Activated CD4-positive, alpha-beta T cell treated with anti-CD3 and anti-CD28 coated beads for 48 hours (primary cell): ENCODE data around the gene LRP8.

ENCODE experiments used
- DNase-seq: peaks from one replicate; pipeline ENCODE4 v3.0.0-alpha.2; 2020

Gene LRP8

DNA sequence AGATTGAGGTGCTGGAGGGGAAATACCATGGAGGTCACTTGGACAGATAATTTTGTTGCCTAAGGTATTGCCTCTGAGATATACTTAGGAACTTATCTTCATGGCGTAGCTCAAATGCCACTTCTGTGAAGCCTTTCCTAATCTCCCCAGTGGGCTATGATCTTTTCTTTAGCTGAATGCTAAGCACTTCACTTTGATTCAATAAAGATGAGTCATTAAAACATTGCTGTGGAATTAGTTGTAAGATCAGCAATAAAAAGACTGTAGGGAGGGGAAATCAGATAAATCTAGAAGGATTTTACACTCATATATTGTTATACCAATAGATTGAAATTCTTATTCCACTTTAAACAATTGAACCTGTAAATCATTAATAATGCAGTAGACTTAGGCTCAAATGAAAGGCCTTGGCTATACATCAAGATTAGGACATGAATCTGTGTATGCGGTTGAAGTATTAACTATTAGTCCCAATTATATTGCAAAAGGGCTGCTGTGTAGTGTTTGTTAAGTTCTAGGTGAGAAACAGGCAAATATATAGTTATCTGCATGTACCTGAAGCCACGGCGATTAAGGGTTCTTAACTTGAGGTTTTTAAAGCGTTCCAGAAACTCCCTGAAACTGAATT, 70.3 kb downstream of the LRP8 start:
- DNase-seq: no peak

DNA sequence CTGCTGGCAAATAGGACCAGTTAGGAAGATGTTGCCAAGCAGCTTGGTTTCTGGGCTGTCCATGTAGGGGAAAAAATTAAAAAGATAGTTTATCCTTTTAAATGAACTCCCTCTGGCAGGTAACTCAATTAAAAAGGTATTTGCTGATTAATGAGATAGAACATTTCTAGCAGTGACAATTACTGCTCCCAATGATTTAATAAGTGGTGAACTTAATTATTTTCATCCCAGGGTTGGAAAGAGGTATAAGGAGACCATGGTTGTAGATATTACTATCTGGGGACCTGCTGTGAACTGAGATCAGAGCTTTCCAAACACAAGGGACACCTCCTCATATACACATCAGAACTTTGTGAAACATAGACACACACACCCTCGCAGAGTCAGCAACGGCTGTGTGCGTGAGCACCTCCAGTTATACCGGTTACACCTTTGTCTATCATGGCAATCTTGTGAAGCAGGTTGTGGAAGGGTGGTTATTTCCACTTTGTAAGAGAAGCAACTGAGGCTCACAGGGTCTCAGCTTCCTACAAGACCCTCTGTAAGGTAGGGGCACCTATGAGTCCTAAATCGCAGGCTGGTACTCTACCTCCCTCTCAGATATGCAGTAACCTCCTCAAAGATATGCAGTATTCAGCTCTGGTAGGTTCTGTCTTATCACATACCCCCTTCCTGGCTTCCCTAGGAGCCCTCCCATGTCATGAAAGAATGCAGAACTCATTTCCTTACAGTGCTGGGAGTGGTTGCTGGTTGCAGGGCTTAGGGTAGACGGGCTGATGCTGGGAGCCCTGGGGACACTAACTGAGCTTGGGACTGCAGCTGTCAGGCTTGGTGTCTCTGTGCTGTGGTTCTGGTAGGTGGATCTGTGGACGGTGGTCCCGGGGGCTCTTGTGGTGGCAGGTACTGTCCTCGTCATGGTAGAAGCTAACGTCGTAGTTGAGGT, 71.1 kb downstream of the LRP8 start:
- no peak for DNase-seq

DNA sequence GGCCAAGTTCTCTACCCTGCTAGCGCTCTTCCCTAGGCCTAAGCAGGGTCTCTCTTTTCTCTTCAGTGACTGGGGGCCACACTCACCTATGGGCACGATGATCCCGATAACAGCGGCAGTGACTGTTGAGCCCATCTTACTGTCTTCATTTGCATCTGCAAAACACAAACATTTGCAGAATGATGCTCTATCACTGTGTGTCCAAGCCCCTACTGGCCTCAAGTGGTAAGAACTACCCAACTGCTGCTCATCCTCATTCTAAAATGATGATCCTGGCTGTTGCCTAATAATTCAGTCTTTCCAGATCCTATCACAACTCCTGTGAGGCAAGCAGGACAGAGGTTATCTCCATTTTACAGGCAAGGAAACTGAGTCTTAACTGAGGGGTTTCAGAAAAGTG, 72.8 kb downstream of the LRP8 start:
- DNase-seq: no peak

DNA sequence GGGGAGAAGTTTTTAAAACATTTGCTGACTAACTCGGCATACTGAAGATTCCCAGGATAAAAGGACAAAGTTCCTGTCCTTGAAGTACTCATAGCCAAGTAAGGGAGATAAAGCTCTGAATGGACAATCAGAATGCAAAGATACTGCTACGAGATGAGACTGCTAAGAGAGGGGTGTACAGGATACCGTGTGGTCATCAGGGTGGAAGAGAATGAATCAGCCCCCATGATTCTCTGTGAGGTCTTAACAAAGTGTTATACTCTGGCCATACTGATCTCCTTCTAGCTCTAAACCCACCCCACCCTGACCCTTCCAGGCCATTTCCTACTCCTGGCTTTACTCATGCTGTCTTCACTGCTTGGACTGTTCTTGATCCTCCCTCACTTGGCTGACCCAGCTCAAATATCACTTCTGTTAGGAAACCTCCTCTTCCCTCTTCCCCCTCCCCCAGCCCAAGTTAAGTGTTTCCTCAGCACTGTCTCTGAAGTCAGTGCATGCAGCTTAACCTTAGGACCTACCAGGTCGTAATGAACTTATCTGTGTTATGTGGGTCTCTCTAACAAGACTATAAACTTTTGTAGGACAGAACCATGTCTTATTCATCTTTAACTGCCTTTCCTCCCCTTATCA, 73.7 kb downstream of the LRP8 start:
- DNase-seq: no peak

DNA sequence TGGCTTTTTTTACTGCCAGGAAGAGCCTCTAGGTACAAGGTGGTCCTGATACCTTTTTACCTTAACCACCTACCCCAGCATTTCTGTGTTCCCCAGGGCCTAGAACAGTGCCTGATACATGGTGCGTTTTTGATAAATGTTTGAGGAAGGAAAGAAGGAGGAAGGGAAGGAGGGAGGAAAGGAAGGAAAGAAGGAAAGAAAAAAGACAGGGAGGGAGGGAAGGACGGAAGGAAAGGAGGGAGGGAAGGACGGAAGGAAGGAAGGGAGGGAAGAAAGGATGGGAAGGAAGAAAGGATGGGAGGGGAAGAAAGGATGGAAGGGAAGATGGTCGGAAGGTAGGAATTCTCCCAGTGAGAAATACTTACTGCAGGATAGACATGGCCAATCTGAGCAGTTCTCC, 77.5 kb downstream of the LRP8 start:
- no peak for DNase-seq

DNA sequence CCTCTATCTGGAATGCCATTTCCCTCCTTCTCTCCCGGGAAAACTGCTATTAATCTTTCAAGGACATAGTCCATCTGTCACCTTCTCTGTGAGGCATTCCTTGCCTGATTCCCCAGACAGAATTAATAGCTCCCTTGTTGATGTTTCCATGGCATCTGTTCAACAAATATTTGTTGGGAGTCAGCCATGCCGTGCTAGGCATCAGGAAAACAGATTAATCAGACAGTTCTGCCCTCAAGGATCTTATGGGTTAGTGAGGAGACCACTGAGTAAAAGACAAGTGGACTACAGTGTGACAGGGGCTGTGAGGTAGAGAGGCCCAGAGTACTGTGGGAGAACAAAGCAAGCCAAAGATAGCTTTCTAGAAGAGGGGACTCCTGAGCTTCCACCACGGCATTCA, 78.2 kb downstream of the LRP8 start:
- no peak for DNase-seq

DNA sequence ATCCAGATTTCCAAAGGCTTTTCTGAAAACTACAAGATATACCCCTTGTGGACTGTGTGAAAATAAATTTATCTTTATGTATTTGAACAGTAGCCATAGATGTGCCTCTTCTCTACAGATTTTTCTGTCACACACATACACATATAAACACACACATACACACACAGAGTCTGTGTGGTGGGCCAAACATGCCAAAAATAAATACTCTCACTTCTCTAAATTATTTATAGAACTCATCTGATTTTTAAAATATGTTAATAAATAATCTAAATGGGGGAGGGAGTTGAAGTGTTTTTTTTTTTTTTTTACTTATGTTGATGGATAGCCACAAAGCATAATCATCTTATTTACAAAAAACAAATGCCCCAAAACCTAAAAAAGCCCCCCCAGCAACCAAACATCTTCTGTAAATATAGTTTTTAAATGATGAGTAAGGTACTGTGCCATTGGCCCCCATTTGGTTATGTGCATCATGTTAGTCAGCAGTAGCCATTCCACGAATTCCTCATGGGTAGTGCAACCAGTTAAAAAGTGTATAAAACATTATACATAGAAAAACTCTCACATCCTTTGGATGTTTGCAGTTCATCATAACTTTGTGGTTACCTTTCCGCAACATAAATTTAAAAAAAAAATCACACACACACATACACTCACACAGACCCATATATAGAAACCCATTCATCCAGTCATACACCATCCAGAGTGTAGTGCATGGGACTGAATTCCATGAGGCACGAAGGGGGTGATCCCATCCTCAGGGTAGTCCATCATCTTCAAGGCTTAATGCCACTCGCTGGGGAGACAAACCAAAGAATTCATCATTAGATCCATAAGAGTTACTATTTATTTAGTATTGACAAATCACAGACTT, 81.4 kb downstream of the LRP8 start:
- no peak for DNase-seq

DNA sequence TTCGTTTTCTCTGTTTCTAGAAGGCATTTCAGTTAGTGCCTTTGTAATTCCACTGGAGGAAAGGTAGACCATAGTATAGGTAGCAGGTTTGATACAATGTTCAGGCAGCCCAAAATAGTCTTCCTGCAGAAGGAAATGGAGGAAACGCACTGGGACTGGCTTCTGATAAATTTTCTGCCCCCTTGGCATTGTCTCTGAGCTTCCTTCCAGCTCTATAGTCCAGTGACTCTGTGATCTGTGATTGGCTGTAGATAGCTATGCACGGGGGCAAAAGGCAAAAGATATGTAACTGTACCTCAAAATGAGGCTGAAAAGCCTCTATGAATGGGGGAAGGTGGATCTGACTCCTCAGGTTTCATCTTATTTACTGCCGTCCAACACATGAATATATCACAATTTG, 83.7 kb downstream of the LRP8 start:
- no peak for DNase-seq

DNA sequence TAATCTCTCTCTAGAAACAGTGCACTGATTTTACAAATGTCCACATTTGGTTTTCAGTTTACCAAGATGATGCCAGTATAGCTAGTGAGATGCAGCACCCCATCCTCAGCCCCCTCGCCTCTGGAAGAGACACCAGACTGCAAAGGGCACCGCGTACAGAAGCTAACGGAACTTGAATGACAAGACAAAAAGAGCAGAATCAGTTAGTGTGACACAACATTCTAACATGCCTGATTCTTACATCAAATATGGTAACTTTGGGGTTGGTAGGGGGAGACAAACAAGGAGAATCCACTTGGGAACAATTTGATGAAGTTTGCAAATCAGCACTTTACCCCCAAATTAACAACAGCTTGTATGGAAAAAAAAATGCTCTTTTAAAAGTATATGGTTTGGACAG, 85.5 kb downstream of the LRP8 start:
- no peak for DNase-seq

DNA sequence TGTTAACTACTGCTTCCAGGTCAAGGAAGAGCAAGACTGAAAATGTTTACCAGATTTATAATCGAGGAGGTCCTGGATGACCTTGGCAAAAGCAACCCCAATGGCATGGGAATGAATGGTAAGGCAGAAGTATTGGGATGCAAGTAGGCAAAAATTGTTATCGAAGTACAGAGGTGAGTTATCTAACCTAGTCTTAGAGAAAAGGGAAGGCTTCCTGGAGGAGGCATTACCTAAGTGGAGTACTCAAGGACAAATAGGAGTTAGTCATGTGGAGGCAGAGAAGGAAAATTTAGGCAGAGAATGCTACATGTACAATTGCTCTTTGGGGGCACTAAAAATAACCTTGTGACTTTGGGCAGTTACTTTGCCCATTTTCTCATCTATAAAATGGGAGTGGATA, 86.0 kb downstream of the LRP8 start:
- DNase-seq: no peak

DNA sequence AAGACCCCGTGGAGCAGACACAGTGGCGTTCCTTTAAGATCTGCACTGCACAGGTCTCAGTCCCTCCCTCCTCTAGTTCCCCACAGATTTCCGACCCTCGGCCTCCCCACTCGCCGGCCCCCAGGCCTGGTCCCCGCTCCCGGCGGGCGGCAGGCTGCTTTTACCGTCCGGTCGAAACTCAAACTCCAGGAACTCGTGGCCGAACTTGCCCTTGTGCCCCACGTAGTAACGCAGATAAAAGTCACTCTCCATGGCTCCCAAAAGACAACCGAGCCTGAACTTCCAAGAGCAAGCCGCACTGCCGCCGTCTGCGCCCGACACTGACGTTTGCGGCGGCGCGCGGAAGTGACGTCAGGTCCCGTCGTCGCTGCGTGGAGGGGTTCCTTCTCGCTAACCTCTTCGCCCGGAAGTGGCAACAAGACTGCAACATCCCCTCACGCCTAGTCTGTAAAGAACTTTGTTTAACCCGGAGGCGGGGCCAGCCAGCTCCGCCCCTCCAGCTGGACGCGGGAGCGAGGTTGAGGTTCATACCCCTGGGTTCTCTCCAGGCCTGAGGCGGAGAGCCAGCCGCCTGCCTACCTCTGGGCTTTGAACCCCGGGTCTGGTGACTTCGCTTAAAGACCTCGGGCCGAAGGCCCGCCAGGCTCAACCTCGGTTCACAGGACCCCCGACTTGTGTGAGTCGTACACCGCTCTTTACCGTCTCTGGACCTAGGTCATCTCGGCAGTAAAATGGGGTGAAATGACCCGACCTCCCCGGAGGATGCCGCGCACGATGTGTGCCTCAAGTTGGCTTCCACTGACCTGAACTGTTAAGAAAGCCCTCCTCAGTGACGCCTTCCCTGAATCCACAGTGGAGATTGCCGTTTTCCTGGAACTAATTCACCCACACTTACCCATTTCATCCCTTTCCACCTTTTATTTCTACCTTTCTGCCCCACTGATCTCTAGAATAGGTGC, 89.4 kb downstream of the LRP8 start, which contains the start of gene MAGOH:
TSS of gene MAGOH (minus strand) at position 322 of the 959 bp plus-strand sequence. CDS start at position 252, 70 bp downstream.
- peak; percentile 97 for DNase-seq

DNA sequence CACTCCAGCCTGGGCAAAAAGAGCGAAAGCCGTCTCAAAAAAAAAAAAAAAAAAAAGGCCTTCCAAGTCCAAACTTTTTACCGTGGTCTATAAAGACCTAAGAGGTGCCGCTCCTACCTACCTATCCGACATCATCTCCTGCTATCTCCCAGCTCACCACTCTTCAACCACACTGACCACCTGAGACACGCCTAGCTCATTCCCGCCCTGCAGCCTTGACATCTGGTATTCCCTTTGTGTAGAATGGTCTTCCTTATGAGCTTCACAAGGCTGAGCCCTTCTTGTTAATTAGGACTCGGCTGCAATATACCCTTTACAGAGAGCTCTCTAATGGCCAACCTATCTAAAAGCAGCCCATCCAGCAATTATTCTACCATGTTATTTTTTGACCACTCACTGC, 90.2 kb downstream of the LRP8 start:
- DNase-seq: no peak

DNA sequence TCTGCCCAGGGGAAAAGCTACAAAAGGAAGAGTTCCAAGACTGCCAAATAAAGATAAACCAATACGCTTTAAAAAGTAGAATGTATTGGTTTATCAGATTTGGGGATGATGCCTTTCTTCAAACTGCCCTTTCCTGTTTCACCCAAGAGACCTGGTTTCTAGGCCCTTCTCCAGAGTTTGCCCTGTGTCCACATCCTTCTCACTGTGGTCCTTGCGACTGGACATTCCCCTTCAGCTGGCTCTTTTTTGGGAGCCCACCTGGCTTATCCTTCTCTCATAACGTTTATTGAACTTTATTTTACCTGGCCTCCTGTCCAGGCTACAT, 106.9 kb downstream of the LRP8 start:
- DNase-seq: no peak

DNA sequence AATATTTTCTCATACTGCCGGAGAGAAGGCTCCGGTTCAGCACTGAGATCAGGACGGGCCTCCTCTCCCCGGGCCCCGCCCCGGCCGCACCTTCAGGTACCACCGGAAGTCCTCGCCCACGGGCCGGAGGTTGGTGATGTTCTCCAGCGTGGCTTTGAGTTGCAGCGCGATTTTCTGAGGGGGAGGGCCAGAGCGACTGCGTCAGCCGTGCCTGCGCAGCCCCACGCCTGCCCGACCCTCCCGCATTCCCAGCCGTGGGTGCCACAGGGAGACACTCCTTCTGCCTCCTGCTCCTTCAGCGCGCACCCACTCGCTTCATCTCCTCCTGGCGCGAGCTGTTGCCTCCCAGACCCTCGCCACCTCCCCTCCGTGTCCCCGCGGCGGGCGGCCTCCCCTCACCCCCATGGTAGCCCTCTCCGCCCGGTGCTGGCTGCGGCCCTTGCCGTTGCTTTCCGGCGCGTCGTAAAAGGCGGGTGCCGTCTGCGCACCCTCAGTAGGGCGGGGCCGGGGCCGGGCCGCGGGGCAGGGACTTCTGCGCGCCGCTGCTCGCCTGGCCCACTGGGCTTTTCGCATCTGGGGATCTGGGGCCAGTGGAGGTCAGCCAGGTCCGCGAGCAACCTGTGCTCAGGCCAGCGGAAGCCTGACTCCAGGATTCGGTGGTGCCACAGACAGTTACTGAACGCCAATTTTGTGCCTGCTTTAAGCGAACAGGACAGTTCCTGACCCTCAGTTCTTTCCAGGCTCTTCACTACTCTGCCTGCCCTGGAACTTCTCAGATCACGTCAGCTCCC, 107.5 kb downstream of the LRP8 start, which contains the start of gene CZIB:
TSS of gene CZIB (minus strand) at position 464 of the 791 bp plus-strand sequence. CDS start at position 405, 59 bp downstream.
- DNase-seq: peak; percentile 98

DNA sequence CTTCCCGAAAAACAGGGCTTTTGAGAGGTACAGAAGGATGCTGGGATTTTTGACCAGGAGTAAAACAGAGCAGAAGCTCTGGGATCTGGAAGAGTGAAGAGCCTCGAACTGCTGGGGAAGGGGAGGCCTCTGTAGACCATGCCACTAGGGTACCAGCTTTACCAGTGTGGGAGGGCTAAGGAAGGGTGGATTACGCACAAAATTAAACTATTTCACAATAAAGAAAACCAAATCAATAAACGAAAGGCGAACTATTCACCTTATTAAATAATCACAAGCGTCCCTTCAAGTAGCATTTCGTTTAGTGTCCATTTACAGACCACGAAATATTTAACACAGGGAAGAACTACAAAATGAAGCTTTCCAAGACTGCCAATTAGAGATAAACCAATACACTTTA, 108.2 kb downstream of the LRP8 start:
- DNase-seq: no peak

DNA sequence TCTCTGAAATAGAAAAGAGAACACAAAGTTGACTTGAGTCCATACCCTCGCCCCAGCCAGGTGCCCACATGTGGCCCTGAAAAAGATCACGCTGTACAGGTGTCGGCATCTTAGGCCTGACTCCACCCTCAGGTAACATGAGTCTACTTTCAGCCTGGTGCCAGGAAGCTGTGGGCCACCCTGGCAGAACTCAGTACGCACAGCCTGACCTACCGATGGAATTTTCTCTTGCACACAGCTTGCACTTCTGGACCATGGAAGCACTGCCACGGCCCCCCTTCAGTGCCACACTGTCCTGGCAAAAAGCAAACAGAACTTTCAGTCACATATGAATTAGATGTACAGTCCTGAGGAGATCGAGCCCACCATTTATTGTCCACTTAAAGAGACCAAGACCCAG, 109.7 kb downstream of the LRP8 start:
- DNase-seq: no peak

DNA sequence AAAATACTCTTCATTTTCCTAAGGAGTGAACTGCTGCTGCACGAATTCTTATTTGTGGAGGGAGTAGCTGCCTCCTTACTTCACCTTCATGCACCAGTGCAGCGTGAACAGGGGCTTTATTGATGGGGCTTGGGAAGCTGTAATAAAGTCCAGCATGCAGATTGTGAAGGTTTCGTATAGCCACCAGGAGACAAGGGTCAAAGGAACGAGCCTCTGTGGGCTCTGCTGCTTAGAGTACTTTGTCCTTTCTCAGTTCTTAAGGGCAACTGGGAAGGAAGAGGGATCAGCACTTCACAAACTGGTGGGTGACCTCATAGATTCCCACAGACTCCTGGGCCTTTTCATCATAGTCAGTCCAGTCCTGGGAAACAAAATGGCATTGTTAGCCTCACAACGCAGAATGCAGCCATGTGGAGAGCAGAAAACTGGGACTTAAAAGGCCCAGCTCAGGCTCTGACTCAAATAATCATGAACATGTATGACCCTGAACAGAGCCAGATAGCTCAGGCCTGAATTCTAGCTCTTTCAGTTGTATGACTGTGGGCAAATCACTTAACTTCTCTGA, 113.4 kb downstream of the LRP8 start:
- no peak for DNase-seq

DNA sequence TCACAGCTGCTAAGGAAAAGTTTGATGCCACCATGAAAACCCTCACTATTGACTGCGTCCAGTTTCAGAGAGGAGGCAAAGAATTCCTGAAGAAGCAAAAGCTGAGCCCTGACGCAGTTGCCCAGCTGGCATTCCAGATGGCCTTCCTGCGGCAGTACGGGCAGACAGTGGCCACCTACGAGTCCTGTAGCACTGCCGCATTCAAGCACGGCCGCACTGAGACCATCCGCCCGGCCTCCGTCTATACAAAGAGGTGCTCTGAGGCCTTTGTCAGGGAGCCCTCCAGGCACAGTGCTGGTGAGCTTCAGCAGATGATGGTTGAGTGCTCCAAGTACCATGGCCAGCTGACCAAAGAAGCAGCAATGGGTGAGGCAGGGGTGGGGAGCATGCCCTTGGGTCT, 116.9 kb downstream of the LRP8 start:
- DNase-seq: no peak

DNA sequence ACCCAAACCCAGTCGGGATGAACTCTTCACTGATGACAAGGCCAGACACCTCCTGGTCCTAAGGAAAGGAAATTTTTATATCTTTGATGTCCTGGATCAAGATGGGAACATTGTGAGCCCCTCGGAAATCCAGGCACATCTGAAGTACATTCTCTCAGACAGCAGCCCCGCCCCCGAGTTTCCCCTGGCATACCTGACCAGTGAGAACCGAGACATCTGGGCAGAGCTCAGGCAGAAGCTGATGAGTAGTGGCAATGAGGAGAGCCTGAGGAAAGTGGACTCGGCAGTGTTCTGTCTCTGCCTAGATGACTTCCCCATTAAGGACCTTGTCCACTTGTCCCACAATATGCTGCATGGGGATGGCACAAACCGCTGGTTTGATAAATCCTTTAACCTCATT, 117.5 kb downstream of the LRP8 start:
- DNase-seq: no peak

DNA sequence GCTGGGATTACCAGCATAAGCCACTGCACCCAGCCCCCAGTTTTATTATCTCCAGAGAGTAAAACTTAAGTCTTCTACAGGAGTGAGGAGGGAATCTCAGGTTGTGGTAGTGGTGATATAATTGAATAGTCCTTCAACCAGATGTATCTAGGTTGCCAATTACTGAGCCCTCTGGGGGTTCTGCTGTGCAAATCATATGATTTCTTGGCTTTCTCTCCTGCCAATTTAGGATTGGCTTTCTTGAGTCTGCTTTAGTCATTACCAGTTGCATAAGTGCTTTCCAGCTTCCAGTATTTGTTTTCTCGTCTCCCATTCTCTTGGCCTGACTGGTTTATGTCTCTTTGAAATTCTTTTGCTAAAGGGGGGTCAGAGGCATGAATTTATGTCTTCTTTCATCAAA, 120.1 kb downstream of the LRP8 start:
- no peak for DNase-seq
